ENCODE data around the gene ATP6V1F. TPM values are rescaled to one million over a fixed set of nuclear protein-coding genes. Genes with fewer than 3 reads are reported as not detected.

Gene ATP6V1F
- total RNA-seq, 1 experiment from 2014 or later: 149 TPM

GRCh38 chr7:128868624-128869137 lies 6.0 kb downstream of the ATP6V1F start:
- Histone ChIP-seq H3K4me1 (ENCODE audit: control insufficient read depth in 1 of 2, insufficient read depth in 2 of 2, low read length in 2 of 2) (peaks cover 31 to 65% of the 10 kb centered on the region in 2 experiments), H3K4me2 (ENCODE audit: low read length) (peak overlapping the region; percentile 98), H4K20me1 (ENCODE audit: insufficient read depth) (no peaks in the 10 kb centered on the region), H3K79me2 (ENCODE audit: insufficient read depth, low read length) (peaks cover 16% of the 10 kb centered on the region), H3K27me3 (ENCODE audit: insufficient read depth, low read length) (no peaks in the 10 kb centered on the region), H3K9me3 (ENCODE audit: control insufficient read depth in 1 of 2, insufficient read depth in 1 of 2, low read depth in 1 of 2, low read length in 2 of 2) (no peaks in the 10 kb centered on the region), H2AFZ (ENCODE audit: low read depth, low read length, poor library complexity, severe bottlenecking) (no peak overlapping the region), H3K36me3 (ENCODE audit: control insufficient read depth in 1 of 2, insufficient read depth in 2 of 2, low read length in 2 of 2) (peaks cover 3 to 7% of the 10 kb centered on the region in 2 experiments; a peak in 2 of 4 replicates), H3K9me2 (ENCODE audit: insufficient read depth) (no peaks in the 10 kb centered on the region), H3K9ac (ENCODE audit: low read length) (peak overlapping the region; percentile 63), H3K27ac (ENCODE audit: low read depth, low read length) (peak overlapping the region; percentile 58; the same call in 1 of the 2 replicates), H3K4me3 (replicated peaks in 1 of 2; ENCODE audit: low read depth in 1 of 2, low read length in 2 of 2) (peak overlapping the region; percentile 48 to 66)
- DNase-seq (ENCODE audit: low read depth, low spot score) (no peak), ATAC-seq (peak; percentile 26; the same call in 1 of the 2 replicates)
- TF ChIP-seq SIN3A (IDR thresholded peaks at IDR 0.05; ENCODE audit: low read depth) (no peak), CEBPB (IDR thresholded peaks at IDR 0.05; ENCODE audit: low read depth) (no peak), RAD21 (IDR thresholded peaks at IDR 0.05; ENCODE audit: low read depth) (no peak)
- TF ChIP-seq, protein P1, sequence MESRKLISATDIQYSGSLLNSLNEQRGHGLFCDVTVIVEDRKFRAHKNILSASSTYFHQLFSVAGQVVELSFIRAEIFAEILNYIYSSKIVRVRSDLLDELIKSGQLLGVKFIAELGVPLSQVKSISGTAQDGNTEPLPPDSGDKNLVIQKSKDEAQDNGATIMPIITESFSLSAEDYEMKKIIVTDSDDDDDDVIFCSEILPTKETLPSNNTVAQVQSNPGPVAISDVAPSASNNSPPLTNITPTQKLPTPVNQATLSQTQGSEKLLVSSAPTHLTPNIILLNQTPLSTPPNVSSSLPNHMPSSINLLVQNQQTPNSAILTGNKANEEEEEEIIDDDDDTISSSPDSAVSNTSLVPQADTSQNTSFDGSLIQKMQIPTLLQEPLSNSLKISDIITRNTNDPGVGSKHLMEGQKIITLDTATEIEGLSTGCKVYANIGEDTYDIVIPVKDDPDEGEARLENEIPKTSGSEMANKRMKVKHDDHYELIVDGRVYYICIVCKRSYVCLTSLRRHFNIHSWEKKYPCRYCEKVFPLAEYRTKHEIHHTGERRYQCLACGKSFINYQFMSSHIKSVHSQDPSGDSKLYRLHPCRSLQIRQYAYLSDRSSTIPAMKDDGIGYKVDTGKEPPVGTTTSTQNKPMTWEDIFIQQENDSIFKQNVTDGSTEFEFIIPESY (IDR thresholded peaks at IDR 0.05; ENCODE audit: extremely low read depth, insufficient replicate concordance, low read length): no peak
- no TSS peak for BruUV-seq (replicated peaks)
- intact Hi-C loops (cut with micrococcal nuclease): no loop called here
- RAD21 ChIA-PET (ENCODE audit: low non-redundant PET in 1 of 2, low total read pairs in 2 of 2, uncharacterized antibody in 2 of 2, unreplicated experiment in 2 of 2): interaction anchor here in 1 of 2 experiments (0.6 kb wide), 1 partner anchor 163 kb away, joined by 4 read pairs; no protein-coding TSS in a partner anchor
- POLR2A ChIA-PET: no interaction called here
- CTCF ChIA-PET: interaction anchor here (0.7 to 1.2 kb wide), 2 partner anchors 58 to 442 kb away, joined by 3 to 4 read pairs; no protein-coding TSS in a partner anchor
